Fibroblast of skin of abdomen (primary cell): Measurements from ENCODE around the gene ESM1.

Experiments used
- DNase-seq: peaks from one replicate; pipeline ENCODE4 v3.0.0-alpha.2; 2013

Gene ESM1

DNA sequence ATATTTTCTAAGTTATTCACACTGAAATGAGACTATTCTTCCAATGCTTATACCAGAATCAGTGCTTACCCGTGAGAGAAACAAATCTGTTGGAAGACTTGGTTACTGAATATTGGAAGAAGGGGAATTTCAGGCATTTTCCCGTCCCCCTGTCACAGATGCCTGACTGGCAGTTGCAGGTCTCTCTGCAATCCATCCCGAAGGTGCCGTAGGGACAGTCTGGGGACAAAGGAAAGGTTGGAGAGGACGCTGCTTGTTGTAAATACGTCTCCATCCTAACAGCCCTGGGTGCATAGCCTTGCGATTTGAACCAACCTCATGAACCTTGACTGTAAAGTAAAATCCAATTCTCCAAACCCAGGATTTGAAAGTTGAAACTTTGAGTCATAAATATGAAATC is 3.5 kb downstream of the ESM1 start:
- DNase-seq, result no peak

DNA sequence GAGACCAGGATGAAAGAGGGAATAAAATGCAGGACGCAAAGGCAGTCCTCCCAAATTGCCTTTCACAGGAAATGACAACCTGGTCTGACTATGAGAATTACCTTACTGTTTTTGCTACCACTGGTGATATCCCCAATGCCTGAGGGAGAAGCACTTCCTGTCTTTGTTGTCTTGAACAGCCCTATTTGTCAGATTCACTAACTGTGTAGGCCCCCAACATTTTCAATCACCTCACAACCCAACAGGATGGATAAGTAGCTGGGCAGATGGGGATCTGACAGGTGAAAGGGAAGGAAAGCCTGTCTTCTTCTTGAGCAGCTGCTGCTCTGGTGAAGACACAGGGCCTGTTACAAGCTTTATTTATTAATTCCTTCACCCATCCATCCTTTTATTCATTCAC is 9.7 kb downstream of the ESM1 start:
- no peak for DNase-seq

DNA sequence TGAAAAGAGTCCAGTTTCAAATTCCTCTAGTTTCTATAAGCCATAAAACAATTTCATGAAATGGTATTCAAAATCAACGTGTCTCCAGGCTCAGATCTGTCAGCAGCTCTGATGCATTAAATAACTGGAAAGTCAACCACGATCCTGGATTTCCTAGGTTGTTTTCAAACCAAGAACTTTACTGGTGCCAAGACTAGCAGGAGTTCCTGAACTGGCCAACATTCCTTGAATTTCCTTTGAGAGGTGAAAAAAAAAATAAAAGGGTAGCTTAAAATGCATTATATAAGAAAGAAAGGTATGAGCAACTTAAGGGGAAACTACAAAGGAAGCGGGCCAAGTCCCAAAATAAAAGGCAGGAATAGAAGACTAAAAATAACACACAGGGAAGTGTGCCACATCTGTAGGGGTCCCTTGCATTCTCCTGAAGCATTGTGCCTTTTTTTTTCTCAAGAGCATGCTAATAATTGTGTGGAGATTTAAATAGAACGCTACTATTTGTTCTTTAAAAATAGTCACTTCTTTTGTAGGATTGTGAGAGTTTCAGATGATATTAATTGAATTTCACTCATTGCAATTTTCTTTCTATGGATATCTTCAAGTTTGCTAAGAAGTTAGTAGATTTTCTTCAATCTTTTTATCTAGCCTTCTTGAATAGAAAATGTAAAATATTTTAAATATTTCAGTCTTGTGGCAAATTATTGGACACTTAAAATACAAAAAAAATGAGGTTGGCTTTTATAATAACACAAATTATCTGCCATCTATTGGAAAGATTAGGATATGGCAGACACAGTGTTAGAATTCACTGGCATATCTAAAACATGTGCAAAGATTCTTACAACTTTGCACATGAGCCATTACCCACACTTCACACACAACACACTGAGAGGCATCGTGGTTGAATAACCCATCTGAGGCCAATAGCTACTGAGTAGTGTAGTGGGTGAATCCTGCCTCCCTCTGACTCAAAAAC is 15.3 kb downstream of the ESM1 start:
- peak; percentile 22 for DNase-seq

DNA sequence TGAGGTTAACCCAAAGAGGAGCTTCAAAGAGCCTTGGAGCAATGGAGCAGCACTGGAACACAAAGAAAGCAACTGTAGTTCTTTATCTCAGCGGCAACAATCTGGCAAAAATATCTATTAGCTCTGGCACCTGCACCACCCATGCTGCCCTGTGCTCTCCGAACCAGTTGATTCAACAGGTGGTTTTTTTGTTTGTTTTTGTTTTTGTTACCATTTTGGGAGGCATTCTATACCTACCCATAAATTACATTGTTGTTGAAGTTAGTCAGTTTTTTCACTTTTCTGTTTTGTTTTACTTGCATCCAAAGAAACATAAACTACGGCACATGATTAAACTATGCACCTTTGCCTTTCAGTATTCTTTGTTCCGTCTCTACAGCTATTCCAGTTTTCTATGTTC is 16.2 kb downstream of the ESM1 start:
- DNase-seq, result no peak

DNA sequence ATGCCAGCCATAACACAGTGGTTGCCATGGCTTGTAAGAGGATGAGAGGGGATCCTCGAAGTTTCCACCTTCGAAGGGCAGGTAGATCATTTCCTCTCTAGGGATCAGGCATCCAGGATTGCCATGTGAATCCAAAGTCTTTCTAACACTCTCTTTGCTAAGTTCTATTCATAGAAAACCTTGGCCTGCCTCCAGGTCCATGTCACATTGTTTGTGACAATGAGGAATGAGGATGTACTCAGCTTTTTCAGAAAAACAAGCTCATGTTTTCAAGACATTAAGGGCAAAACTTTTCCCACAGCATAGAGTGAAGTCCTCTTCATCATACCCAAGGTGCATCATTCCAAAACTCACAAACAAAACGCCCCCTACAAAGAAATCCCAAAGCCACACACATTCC is 19.6 kb downstream of the ESM1 start:
- no peak for DNase-seq

DNA sequence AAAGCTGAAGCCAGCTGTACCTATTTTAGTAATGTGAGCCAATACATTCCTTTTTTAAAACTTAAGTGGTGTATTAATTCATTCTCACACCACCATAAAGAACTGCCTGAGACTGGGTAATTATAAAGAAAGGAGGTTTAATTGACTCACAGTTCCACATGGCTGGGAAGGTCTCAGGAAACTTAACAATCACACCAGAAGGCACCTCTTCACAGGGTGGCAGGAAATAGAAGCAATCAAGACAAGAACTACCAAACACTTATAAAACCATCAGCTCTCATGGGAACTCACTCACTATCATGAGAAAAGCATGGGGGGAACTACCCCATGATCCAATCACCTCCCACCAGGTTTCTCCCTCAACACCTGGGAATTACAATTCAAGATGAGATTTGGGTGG is 21.0 kb downstream of the ESM1 start:
- DNase-seq, result no peak

DNA sequence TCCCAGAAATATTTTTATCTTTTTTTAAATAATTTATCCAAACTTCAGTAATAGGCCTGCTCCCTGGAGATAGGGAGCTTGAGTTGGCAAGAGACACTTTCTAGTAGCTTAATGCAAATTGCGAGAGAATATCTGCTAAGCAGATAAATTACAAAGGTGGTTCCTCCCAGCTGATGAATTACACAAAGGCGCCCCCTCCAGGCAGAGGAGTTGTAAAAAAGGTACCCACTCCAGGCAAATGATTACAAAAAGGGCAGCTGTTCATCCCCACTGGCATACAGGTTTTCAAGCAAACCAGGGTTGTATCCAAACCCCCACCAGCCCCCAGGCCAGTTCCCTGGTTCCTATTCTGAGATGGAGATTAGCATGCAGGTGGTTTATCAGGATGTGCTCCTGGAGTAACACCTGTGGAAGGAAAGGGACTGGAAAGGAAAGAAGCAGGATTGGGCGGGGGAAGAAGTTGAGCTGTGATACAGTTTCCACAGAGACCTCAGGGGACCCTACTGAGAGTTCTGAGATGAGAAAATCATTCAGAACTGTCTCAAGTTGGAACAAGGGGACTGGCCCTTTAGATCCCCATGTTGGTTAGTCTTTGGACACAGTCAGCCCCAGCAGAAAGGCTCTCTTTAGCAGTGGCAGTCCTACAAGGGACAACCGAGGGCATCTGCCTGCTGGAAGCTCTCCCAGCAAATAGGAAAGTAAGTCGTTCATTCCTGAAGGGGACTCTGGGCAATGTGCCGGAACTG is 25.5 kb downstream of the ESM1 start:
- no peak for DNase-seq

DNA sequence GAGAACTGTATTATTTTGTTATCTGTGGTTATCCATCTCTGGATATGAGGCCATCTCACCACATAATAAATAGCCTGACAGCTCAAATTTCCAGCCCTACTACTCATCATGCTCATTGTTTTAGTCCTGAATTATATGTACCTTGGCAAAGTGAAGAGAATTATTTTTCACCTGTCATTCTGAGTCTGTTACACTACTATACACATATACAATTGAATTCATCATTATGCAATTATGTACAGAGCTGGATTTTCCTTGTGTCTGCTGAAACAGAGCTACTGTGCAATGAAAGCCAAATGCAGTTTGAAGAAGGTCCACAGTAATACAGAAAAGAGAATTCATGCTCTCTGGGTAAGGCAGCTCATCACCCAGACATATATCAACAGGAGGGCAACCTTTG is 28.5 kb downstream of the ESM1 start:
- DNase-seq, result no peak

DNA sequence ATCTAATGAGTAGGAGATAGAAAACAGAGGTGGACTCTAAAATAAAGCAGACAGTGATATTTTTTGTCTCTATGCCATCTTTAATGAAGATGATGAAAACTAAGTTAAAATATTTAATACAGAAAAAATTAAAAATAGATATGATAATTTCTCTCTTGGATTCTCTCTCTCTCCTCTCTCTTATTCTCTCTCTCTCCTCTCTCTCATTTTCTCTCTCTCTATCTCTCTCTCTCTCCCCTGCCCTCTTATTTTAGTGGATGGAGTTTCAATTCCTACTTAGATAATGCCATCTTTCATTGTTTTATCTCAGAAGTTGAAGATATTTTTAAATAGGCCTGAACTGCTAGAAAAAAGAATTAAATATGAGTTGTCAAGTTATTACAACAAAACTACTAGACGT is 38.2 kb downstream of the ESM1 start:
- no peak for DNase-seq

DNA sequence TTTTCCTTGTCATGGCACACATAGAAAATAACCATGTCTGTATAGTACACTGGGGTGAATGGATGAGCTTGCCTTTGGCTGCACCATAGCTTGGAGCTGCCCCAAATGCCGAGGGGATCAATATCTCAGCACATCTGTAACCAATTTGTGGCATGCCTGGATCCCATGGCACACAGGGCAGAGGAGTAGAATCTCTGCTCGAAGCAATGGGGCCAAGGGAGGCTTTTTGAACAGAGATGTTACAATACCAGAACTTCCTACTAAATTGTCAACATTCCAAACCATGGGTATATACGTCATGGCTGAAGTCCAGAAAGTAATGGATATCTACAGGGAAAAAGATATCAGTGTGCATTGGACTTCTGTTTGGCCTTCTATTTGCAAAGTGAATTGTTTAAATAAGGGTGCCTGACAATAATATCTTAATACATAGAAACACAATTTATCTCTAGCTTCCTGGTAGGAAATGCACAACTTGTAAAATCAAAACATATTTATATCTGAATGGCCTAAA is 39.0 kb downstream of the ESM1 start:
- DNase-seq, result no peak

DNA sequence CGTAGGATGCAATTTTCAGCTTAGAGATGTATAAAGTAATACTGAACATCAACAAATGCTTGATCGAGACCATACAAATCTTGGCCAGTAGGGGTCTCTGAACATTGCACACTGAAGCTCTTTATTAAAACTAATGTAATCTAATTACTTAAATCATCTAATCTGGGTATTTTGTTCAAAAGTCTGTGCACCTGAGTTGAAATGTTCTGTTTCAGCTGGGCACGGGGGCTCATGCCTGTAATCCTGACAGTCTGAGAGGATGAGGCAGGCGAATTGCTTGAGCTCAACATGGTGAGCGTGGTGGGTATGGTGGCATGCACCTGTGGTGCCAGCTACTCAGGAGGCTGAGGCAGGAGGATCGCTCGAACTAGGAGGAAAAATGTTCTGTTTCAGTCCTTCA is 41.0 kb downstream of the ESM1 start:
- DNase-seq, result peak; percentile 24

DNA sequence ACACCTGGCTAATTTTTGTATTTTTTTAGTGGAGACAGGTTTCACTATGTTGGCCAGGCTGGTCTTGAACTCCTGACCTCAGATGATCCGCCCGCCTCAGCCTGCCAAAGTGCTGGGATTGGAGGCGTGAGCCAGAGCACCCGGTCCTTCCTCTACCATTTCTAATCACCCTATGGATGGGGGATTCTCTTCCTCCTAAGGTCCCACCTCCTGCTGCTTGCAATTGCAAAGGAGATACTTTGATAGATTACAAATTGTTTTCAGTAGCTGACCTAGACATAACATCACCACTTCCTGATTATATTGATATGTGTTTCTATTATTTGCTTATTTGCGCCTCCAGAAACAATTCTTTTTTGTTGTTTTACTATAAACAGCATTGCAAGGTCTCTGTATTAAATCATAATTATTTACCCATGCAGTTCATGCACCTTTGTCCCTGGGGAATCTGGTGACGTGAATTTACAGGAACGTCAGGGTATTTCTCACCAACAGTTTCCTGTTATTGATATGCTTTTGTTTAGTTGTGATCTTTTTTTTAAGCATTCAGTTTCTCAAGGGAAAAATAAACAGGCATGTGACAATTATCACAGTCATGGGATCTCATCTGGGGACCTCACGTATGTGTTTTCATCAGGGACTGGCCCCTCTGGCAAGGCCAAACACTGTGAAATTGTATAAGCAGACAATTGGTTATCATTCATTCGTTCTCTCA is 43.2 kb downstream of the ESM1 start:
- no peak for DNase-seq

DNA sequence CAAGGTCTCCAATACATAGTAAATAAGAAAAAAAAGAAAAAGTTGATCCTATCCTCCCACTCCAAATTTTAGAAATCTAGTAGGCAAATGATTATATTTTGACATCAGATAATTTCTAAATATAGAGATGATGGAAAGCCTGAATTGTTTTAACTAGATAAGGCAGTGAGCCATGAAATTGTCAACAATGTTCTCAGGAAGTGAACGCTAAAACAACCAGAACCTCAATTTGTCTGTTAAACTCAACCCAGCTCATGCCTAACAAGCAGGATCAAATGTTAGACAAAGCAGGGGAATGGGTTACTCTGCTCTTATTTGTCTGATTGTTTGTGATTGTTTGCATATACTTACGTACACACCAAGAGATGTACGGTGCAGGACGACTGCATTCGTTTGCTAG is 49.2 kb downstream of the ESM1 start:
- DNase-seq, result no peak

DNA sequence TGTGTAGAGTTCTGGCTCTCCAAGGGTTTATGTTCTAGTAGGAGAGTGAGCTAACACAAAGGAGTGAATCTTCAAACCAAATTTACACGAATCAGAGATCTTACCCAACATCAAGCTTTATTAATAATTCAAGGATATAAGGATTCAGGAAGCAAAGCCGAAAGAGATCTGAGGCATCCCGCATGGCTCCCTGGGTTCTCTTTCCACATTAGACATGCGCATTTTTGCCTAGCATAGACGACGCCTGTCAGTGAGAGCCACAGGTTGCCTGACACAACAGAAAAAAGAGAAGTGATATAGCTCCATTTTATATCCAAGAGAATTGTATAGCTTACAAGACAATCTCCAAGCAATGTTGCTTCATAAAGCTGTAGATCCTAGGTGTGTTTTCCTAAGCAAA is 52.6 kb downstream of the ESM1 start:
- DNase-seq, result no peak

DNA sequence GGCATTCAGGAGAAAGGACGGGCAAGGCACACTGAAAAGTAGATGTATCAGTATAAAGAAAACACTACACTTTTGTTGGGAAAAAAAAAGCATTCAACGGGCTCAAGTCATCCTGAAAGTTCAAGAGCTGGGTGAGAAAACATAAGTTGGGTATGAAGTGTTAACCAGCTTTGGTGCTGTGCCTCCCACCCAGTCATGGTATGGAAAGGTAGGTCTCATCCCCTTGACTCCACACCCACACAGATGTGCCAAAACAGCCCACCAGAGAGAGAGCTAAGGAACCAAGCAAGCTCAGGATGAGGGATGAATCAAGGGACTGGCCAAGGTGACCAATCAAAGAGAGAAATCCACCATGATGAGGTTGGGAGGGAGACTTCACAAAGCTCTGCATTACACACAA is 54.7 kb downstream of the ESM1 start:
- DNase-seq, result no peak
